Common myeloid progenitor, CD34-positive (primary cell): ENCODE measurements around the gene IL17REL.
A peak's percentile ranks its signal among the peaks of the same experiment; 100 is the strongest.

Source experiments
- CTCF ChIA-PET: fragments of 350-600 bp; sonication (Branson Sonifier 250); formaldehyde crosslinking; loops from one replicate; lab custom pipeline; 2021; ENCODE audit warnings: antibody characterized with exemption; lab: Charles Lee
- POLR2A ChIA-PET: fragments of 350-600 bp; sonication (Branson Sonifier 250); formaldehyde crosslinking; loops from one replicate; lab custom pipeline; 2021; ENCODE audit warnings: antibody characterized with exemption; lab: Charles Lee
- DNase-seq, 3 donors: peaks; one replicate each; pipeline versions ENCODE4 v3.0.0 to v3.0.0-alpha.2; 2013
- H3K27ac ChIP-seq, 2 experiments: 1 replicate in 1 of 2; 2 replicates in 1 of 2; pipeline ENCODE4 v1.7.0; 2013; ENCODE audit warnings: inconsistent platforms in 2 of 2, low read length in 2 of 2, mild to moderate bottlenecking in 2 of 2, low read depth in 1 of 2, moderate library complexity in 1 of 2; ENCODE audit not compliant: severe bottlenecking in 2 of 2, insufficient read depth in 1 of 2, poor library complexity in 1 of 2
- H3K27me3 ChIP-seq, 5 experiments: replicated peaks in 2 of 5; 1 replicate in 3 of 5; 2 replicates in 2 of 5; pipeline versions ENCODE4 v1.6.1 to v1.7.0; 2013; ENCODE audit warnings: low read length in 4 of 5, mild to moderate bottlenecking in 2 of 5, moderate library complexity in 2 of 5, inconsistent platforms in 1 of 5; ENCODE audit not compliant: insufficient read depth in 5 of 5, control insufficient read depth in 4 of 5
- H3K36me3 ChIP-seq, 4 experiments: 1 replicate in 2 of 4; 2 replicates in 2 of 4; pipeline versions ENCODE4 v1.6.1 to v1.7.0; 2013; ENCODE audit warnings: low read length in 3 of 4, control low read depth in 1 of 4, mild to moderate bottlenecking in 1 of 4; ENCODE audit not compliant: control insufficient read depth in 4 of 4, insufficient read depth in 4 of 4
- H3K4me1 ChIP-seq, 4 experiments: 1 replicate in 3 of 4; 2 replicates in 1 of 4; pipeline versions ENCODE4 v1.6.1 to v1.7.1; 2013; ENCODE audit warnings: low read length in 3 of 4, mild to moderate bottlenecking in 3 of 4, control low read depth in 1 of 4, inconsistent platforms in 1 of 4, moderate library complexity in 1 of 4; ENCODE audit not compliant: control insufficient read depth in 4 of 4, insufficient read depth in 4 of 4; ENCODE audit errors: control extremely low read depth in 1 of 4
- H3K4me3 ChIP-seq, 7 experiments: 1 replicate in 4 of 7; 2 replicates in 3 of 7; pipeline versions ENCODE4 v1.5.1 to v1.7.0; 2013; ENCODE audit warnings: mild to moderate bottlenecking in 7 of 7, low read length in 6 of 7, moderate library complexity in 6 of 7, inconsistent platforms in 2 of 7, low read depth in 2 of 7, control low read depth in 1 of 7; ENCODE audit not compliant: insufficient read depth in 4 of 7, control insufficient read depth in 1 of 7; ENCODE audit errors: extremely low read depth in 1 of 7
- H3K9me3 ChIP-seq, 5 experiments: 1 replicate in 4 of 5; 2 replicates in 1 of 5; pipeline versions ENCODE4 v1.6.1 to v1.7.1; 2013; ENCODE audit warnings: low read length in 4 of 5, mild to moderate bottlenecking in 2 of 5, inconsistent platforms in 1 of 5, low read depth in 1 of 5, moderate library complexity in 1 of 5; ENCODE audit not compliant: control insufficient read depth in 4 of 5, insufficient read depth in 2 of 5; ENCODE audit errors: control extremely low read depth in 1 of 5
- WGBS: methylation state at CpG from one replicate; pipeline ENCODE4 v1.1.5; 2013; ENCODE audit not compliant: insufficient coverage; 5-methylcytosine and 5-hydroxymethylcytosine counted together

The IL17REL gene

GRCh38 chr22:49951986-49952896, 60.3 kb downstream of the IL17REL start:
- Histone ChIP-seq H3K9me3 (no peaks in the 10 kb centered on the region), H3K27me3 (no peaks in the 10 kb centered on the region), H3K4me1 (peaks cover 0 to 47% (median 19%) of the 10 kb centered on the region in 4 experiments), H3K27ac (no peak overlapping the region), H3K4me3 (no peak overlapping the region), H3K36me3 (no peaks in the 10 kb centered on the region)
- WGBS, result 88% methylated on average over 15 of the region's 24 CpGs
- no peak for DNase-seq
- CTCF ChIA-PET, result interaction anchor here (0.9 to 1.8 kb wide), 2 partner anchors 16 to 22 kb away, joined by 4 to 6 read pairs; no protein-coding TSS in a partner anchor
- POLR2A ChIA-PET, result interaction anchor here (1.4 kb wide), 1 partner anchor 8 kb away, joined by 3 read pairs; no protein-coding TSS in a partner anchor

- H3K4me3 ChIP-seq, result no peak overlapping the region
- H3K9me3 ChIP-seq, result no peaks in the 10 kb centered on the region
- peaks cover 0 to 51% (median 19%) of the 10 kb centered on the region in 4 experiments for H3K4me1 ChIP-seq
- DNase-seq, result no peak
- WGBS, result 94% methylated on average over 3 of the region's 4 CpGs
- H3K27ac ChIP-seq, result no peak overlapping the region
- CTCF ChIA-PET, result interaction anchor here (1.8 kb wide), 1 partner anchor 21 kb away, joined by 6 read pairs; no protein-coding TSS in a partner anchor
- H3K36me3 ChIP-seq, result no peaks in the 10 kb centered on the region
- POLR2A ChIA-PET, result interaction anchor here (0.6 to 1.4 kb wide), 3 partner anchors 9 to 136 kb away, joined by 3 read pairs; no protein-coding TSS in a partner anchor
- H3K27me3 ChIP-seq, result no peaks in the 10 kb centered on the region
Observed at GRCh38 chr22:49951678-49951985, 60.9 kb downstream of the IL17REL start.

GRCh38 chr22:49951000-49951677, 61.4 kb downstream of the IL17REL start:
- Histone ChIP-seq H3K4me3 (no peak overlapping the region), H3K27ac (no peak overlapping the region), H3K27me3 (no peaks in the 10 kb centered on the region), H3K4me1 (peaks cover 0 to 52% (median 19%) of the 10 kb centered on the region in 4 experiments), H3K9me3 (no peaks in the 10 kb centered on the region), H3K36me3 (no peaks in the 10 kb centered on the region)
- ChIA-PET CTCF (interaction anchor here (1.8 to 1.9 kb wide), 2 partner anchors 14 to 21 kb away, joined by 5 to 6 read pairs; no protein-coding TSS in a partner anchor), POLR2A (interaction anchor here (0.6 to 1.4 kb wide), 4 partner anchors 8 to 136 kb away, joined by 3 to 4 read pairs (median 3); no protein-coding TSS in a partner anchor)
- peak in 1 of 3 donors; percentile 55 for DNase-seq
- WGBS, result 73% methylated on average over 20 of the region's 28 CpGs

- no peak overlapping the region for H3K27ac ChIP-seq
- POLR2A ChIA-PET, result interaction anchor here (1.2 to 1.4 kb wide), 2 partner anchors 9 to 17 kb away, joined by 3 to 4 read pairs; no protein-coding TSS in a partner anchor
- CTCF ChIA-PET, result interaction anchor here (1.9 kb wide), 1 partner anchor 14 kb away, joined by 5 read pairs; no protein-coding TSS in a partner anchor
- no peaks in the 10 kb centered on the region for H3K9me3 ChIP-seq
- no peak overlapping the region for H3K4me3 ChIP-seq
- H3K36me3 ChIP-seq, result no peaks in the 10 kb centered on the region
- H3K27me3 ChIP-seq, result no peaks in the 10 kb centered on the region
- no peak for DNase-seq
- 82% methylated on average over 13 of the region's 18 CpGs for WGBS
- H3K4me1 ChIP-seq, result peaks cover 0 to 55% (median 23%) of the 10 kb centered on the region in 4 experiments
Observed at GRCh38 chr22:49950396-49950994, 62.1 kb downstream of the IL17REL start.

- Histone ChIP-seq H3K27ac (no peak overlapping the region), H3K9me3 (no peaks in the 10 kb centered on the region), H3K4me1 (peaks cover 0 to 50% (median 26%) of the 10 kb centered on the region in 4 experiments), H3K36me3 (no peaks in the 10 kb centered on the region), H3K4me3 (no peak overlapping the region), H3K27me3 (no peaks in the 10 kb centered on the region)
- ChIA-PET POLR2A (interaction anchor here (1.2 kb wide), 1 partner anchor 9 kb away, joined by 4 read pairs; no protein-coding TSS in a partner anchor), CTCF (interaction anchor here (1.6 to 1.9 kb wide), 2 partner anchors 13 to 178 kb away, joined by 3 to 5 read pairs; no protein-coding TSS in a partner anchor)
- DNase-seq, result no peak
- WGBS, result 93% methylated on average over 11 of the region's 11 CpGs
Observed at GRCh38 chr22:49949914-49950292, 62.7 kb downstream of the IL17REL start.

GRCh38 chr22:49948958-49949913, 63.3 kb downstream of the IL17REL start:
- H3K4me3 ChIP-seq, result no peak overlapping the region
- no peaks in the 10 kb centered on the region for H3K27me3 ChIP-seq
- DNase-seq, result no peak
- H3K27ac ChIP-seq, result no peak overlapping the region
- no peaks in the 10 kb centered on the region for H3K36me3 ChIP-seq
- WGBS, result 96% methylated on average over 32 of the region's 42 CpGs
- no peaks in the 10 kb centered on the region for H3K9me3 ChIP-seq
- ChIA-PET POLR2A (interaction anchor here (1.0 kb wide), 1 partner anchor 22 kb away, joined by 3 read pairs; no protein-coding TSS in a partner anchor), CTCF (interaction anchor here (1.6 to 1.9 kb wide), 2 partner anchors 12 to 178 kb away, joined by 3 to 5 read pairs; no protein-coding TSS in a partner anchor)
- peaks cover 0 to 51% (median 27%) of the 10 kb centered on the region in 4 experiments for H3K4me1 ChIP-seq
